Uterus (tissue), 4 donors: Measurements from ENCODE around the gene SNX8. TPM values are rescaled to one million over a fixed set of nuclear protein-coding genes. Genes with fewer than 3 reads are reported as not detected.

ENCODE experiments used
- DNase-seq, 2 donors: peaks; one replicate each; pipeline ENCODE4 v3.0.0-alpha.2; 2019 to 2020
- H3K27ac ChIP-seq, 2 donors: fragments of 200-600 bp; sonication (generic); 1 replicate in 1 of 2; 2 replicates in 1 of 2; pipeline ENCODE4 v1.5.1; 2016 to 2018
- H3K27me3 ChIP-seq, 2 donors: fragments of 200-600 bp; sonication (generic); one replicate each; pipeline ENCODE4 v1.5.1; 2018 to 2019; ENCODE audit warnings: control low read depth in 1 of 2
- H3K36me3 ChIP-seq, 2 donors: fragments of 200-600 bp; sonication (generic); one replicate each; pipeline ENCODE4 v1.5.1; 2019; ENCODE audit warnings: control low read depth in 1 of 2
- H3K4me1 ChIP-seq, 2 donors: fragments of 200-600 bp; sonication (generic); one replicate each; pipeline ENCODE4 v1.5.1; 2018 to 2019; ENCODE audit warnings: control low read depth in 1 of 2
- H3K4me3 ChIP-seq, 2 donors: fragments of 200-600 bp; sonication (generic); 1 replicate in 1 of 2; 2 replicates in 1 of 2; pipeline ENCODE4 v1.5.1; 2018 to 2019; ENCODE audit warnings: mild to moderate bottlenecking in 1 of 2
- H3K9me3 ChIP-seq, 2 donors: fragments of 200-600 bp; sonication (generic); one replicate each; pipeline ENCODE4 v1.5.1; 2019; ENCODE audit warnings: control low read depth in 1 of 2
- POLR2A ChIP-seq, 2 donors: fragments of 450-650 bp; IDR thresholded peaks; one replicate each; pipeline ENCODE4 v1.6.1; 2016; ENCODE audit warnings: antibody characterized with exemption in 2 of 2, mild to moderate bottlenecking in 1 of 2, moderate library complexity in 1 of 2
- intact Hi-C: fragments of 100-400 bp; cut with DNase I; formaldehyde crosslinking; loops from one replicate; pipeline ENCODE4 v1.15.1; 2023; ENCODE audit warnings: low total_unique reads
- total RNA-seq, 4 donors: library from RNA; depleted of rRNA in 3 of 4; stranded (reverse); fragments of >200 nt in 3 of 4; gene quantifications; one replicate each; pipeline versions ENCODE4 v1.1.0 to v1.2.4, GENCODE V29; 2014 to 2023
- TF ChIP-seq, protein P1 (sequence below), 4 experiments: fragments of 200-600 bp in 2 of 4; fragments of 450-650 bp in 2 of 4; sonication (generic) in 2 of 4; IDR thresholded peaks; one replicate each; pipeline ENCODE4 v1.5.1; 2016 to 2019; ENCODE audit warnings: antibody characterized with exemption in 4 of 4, mild to moderate bottlenecking in 2 of 4, moderate library complexity in 1 of 4
- donor health status: DM: yes; HTN: yes; CAD: no.

The SNX8 gene
- total RNA-seq, 4 donors from 2014 or later, result 0.29 to 75.3 (median 30.5) TPM

- no peaks in the 10 kb centered on the region for H3K36me3 ChIP-seq
- intact Hi-C loops, result no loop called here
- H3K4me3 ChIP-seq, result no peak overlapping the region
- no peak overlapping the region for H3K27ac ChIP-seq
- no peaks in the 10 kb centered on the region for H3K4me1 ChIP-seq
- H3K9me3 ChIP-seq, result no peaks in the 10 kb centered on the region
- no peak for TF ChIP-seq POLR2A (IDR thresholded peaks at IDR 0.05)
- TF ChIP-seq, protein P1, sequence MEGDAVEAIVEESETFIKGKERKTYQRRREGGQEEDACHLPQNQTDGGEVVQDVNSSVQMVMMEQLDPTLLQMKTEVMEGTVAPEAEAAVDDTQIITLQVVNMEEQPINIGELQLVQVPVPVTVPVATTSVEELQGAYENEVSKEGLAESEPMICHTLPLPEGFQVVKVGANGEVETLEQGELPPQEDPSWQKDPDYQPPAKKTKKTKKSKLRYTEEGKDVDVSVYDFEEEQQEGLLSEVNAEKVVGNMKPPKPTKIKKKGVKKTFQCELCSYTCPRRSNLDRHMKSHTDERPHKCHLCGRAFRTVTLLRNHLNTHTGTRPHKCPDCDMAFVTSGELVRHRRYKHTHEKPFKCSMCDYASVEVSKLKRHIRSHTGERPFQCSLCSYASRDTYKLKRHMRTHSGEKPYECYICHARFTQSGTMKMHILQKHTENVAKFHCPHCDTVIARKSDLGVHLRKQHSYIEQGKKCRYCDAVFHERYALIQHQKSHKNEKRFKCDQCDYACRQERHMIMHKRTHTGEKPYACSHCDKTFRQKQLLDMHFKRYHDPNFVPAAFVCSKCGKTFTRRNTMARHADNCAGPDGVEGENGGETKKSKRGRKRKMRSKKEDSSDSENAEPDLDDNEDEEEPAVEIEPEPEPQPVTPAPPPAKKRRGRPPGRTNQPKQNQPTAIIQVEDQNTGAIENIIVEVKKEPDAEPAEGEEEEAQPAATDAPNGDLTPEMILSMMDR (IDR thresholded peaks at IDR 0.05), result no peak
- no peaks in the 10 kb centered on the region for H3K27me3 ChIP-seq
- DNase-seq, result no peak
These were observed 58.8 kb downstream of the SNX8 start for GRCh38 chr7:2255145-2256139.

DNA sequence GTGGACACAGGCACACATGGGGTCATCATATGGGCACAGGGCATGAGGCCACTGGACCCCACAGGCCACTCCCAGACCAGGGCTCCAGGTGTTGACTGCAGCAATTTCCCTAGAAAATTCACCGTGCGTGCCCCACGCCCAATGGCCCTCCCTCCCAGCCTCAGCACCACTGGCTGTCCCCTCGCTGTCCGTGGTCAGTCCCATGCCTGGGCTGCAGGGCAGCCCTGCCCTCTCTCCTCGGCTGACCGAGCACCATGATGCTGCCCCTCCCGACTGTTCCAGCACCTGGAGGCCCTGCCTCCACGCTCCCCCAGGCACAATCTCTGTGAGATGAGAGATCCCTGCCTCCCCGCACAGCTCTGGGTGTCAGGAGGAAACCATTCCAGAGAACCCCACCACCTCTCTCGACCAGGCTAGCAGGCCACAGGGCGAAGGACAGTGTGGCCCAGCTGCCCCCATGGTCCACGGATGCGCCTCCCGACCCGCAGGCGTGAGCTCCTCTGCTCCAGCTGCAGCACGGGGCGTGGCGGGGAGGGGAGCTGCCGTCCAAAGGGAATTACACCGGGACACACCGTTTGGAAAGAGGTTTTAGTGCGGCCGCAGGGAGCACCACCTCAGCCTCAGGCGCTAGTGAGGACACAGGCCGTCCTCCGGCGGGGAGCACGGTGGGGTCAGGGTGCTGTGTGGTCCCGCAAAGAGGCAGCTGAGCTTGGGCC, 59.7 kb downstream of the SNX8 start:
- DNase-seq, result no peak
- intact Hi-C loops, result no loop called here
- TF ChIP-seq, protein P1 (IDR thresholded peaks at IDR 0.05), result no peak
- no peak for TF ChIP-seq POLR2A (IDR thresholded peaks at IDR 0.05)
- Histone ChIP-seq H3K9me3 (no peaks in the 10 kb centered on the region), H3K36me3 (no peaks in the 10 kb centered on the region), H3K4me1 (no peaks in the 10 kb centered on the region), H3K27me3 (no peaks in the 10 kb centered on the region), H3K4me3 (no peak overlapping the region), H3K27ac (no peak overlapping the region)

GRCh38 chr7:2253525-2254244, 60.6 kb downstream of the SNX8 start:
- Histone ChIP-seq H3K27ac (no peak overlapping the region), H3K4me3 (no peak overlapping the region), H3K4me1 (no peaks in the 10 kb centered on the region), H3K9me3 (no peaks in the 10 kb centered on the region), H3K27me3 (no peaks in the 10 kb centered on the region), H3K36me3 (no peaks in the 10 kb centered on the region)
- TF ChIP-seq, protein P1 (IDR thresholded peaks at IDR 0.05), result no peak
- no peak for TF ChIP-seq POLR2A (IDR thresholded peaks at IDR 0.05)
- intact Hi-C loops, result no loop called here
- no peak for DNase-seq

GRCh38 chr7:2253021-2253420, 61.2 kb downstream of the SNX8 start:
- no peak for DNase-seq
- TF ChIP-seq POLR2A (IDR thresholded peaks at IDR 0.05), result no peak
- TF ChIP-seq, protein P1 (IDR thresholded peaks at IDR 0.05), result no peak
- H3K9me3 ChIP-seq, result no peaks in the 10 kb centered on the region
- no peak overlapping the region for H3K27ac ChIP-seq
- intact Hi-C loops, result no loop called here
- no peak overlapping the region for H3K4me3 ChIP-seq
- no peaks in the 10 kb centered on the region for H3K27me3 ChIP-seq
- H3K4me1 ChIP-seq, result no peaks in the 10 kb centered on the region
- no peaks in the 10 kb centered on the region for H3K36me3 ChIP-seq
